MM.1S (cell line): ENCODE results near the gene PGS1.

ENCODE experiments used
- DNase-seq: peaks from one replicate; pipeline ENCODE4 v3.0.0-alpha.2; 2015
- H2AFZ ChIP-seq: fragments of 300-600 bp; sonication (generic); 2 replicates; pipeline ENCODE4 v1.6.0; 2016; ENCODE audit warnings: antibody characterized with exemption, low read length
- H3F3A ChIP-seq: fragments of 300-600 bp; sonication (generic); 2 replicates; pipeline ENCODE4 v1.6.1; 2016; ENCODE audit warnings: mild to moderate bottlenecking, antibody characterized with exemption, low read length, moderate library complexity, mixed read lengths; ENCODE audit not compliant: insufficient read depth
- H3K27ac ChIP-seq: fragments of 300-600 bp; sonication (generic); 2 replicates; pipeline ENCODE4 v1.5.1; 2016; ENCODE audit warnings: mild to moderate bottlenecking, low read length
- H3K27me3 ChIP-seq: fragments of 300-600 bp; sonication (generic); replicated peaks from 2 replicates; pipeline ENCODE4 v1.6.0; 2016; ENCODE audit warnings: low read length; ENCODE audit not compliant: insufficient read depth
- H3K36me3 ChIP-seq: fragments of 300-600 bp; sonication (generic); replicated peaks from 2 replicates; pipeline ENCODE4 v1.6.1; 2016; ENCODE audit warnings: mild to moderate bottlenecking, low read length, mixed read lengths; ENCODE audit not compliant: insufficient read depth
- H3K4me1 ChIP-seq: fragments of 300-600 bp; sonication (generic); 2 replicates; pipeline ENCODE4 v1.6.1; 2016; ENCODE audit warnings: low read length, mixed read lengths
- H3K4me2 ChIP-seq: fragments of 300-600 bp; sonication (generic); 2 replicates; pipeline ENCODE4 v1.6.0; 2016; ENCODE audit warnings: low read depth, low read length
- H3K4me3 ChIP-seq: fragments of 300-600 bp; sonication (generic); 2 replicates; pipeline ENCODE4 v1.5.1; 2016; ENCODE audit warnings: low read length, mixed read lengths
- H3K79me2 ChIP-seq: fragments of 300-600 bp; sonication (generic); 2 replicates; pipeline ENCODE4 v1.6.1; 2016; ENCODE audit warnings: mixed run types, low read length, mixed read lengths
- H3K9ac ChIP-seq: fragments of 300-600 bp; sonication (generic); 2 replicates; pipeline ENCODE4 v1.6.1; 2016; ENCODE audit warnings: low read length, mixed read lengths
- H3K9me2 ChIP-seq: fragments of 300-600 bp; sonication (generic); replicated peaks from 2 replicates; pipeline ENCODE4 v1.6.1; 2016; ENCODE audit warnings: mild to moderate bottlenecking, low read length, mixed read lengths; ENCODE audit not compliant: insufficient read depth
- H3K9me3 ChIP-seq: fragments of 300-600 bp; sonication (generic); replicated peaks from 2 replicates; pipeline ENCODE4 v1.6.1; 2016; ENCODE audit warnings: mild to moderate bottlenecking, low read length, mixed read lengths; ENCODE audit not compliant: insufficient read depth
- H4K20me1 ChIP-seq: fragments of 300-600 bp; sonication (generic); 2 replicates; pipeline ENCODE4 v1.6.1; 2016; ENCODE audit warnings: mild to moderate bottlenecking, low read length, moderate library complexity, mixed read lengths; ENCODE audit not compliant: insufficient read depth
- CTCF ChIP-seq: fragments of 300-600 bp; sonication (generic); IDR thresholded peaks from 2 replicates; pipeline ENCODE4 v1.5.1; 2016; ENCODE audit warnings: antibody characterized with exemption, low read length, mixed read lengths
- EZH2 ChIP-seq: fragments of 300-600 bp; sonication (generic); optimal IDR thresholded peaks from 2 replicates; pipeline ENCODE3; 2017; ENCODE audit warnings: low read depth, mild to moderate bottlenecking, antibody characterized with exemption, low read length, mixed read lengths
- EZH2phosphoT487 ChIP-seq: fragments of 300-600 bp; sonication (generic); IDR thresholded peaks from 2 replicates; pipeline ENCODE4 v1.6.1; 2018; ENCODE audit warnings: antibody characterized with exemption, low read length

PGS1 gene

GRCh38 chr17:78399693-78400144, 21.3 kb downstream of the PGS1 start:
- H3F3A ChIP-seq, result no peaks in the 10 kb centered on the region
- no peak for DNase-seq
- no peak overlapping the region for H3K9ac ChIP-seq
- no peak overlapping the region for H3K27ac ChIP-seq
- H3K27me3 ChIP-seq, result no peaks in the 10 kb centered on the region
- no peaks in the 10 kb centered on the region for H3K9me2 ChIP-seq
- H2AFZ ChIP-seq, result no peak overlapping the region
- no peak overlapping the region for H3K4me2 ChIP-seq
- TF ChIP-seq CTCF (no peak), EZH2phosphoT487 (no peak), EZH2 (no peak)
- no peaks in the 10 kb centered on the region for H4K20me1 ChIP-seq
- no peaks in the 10 kb centered on the region for H3K9me3 ChIP-seq
- H3K4me3 ChIP-seq, result no peak overlapping the region
- H3K36me3 ChIP-seq, result no peaks in the 10 kb centered on the region
- H3K79me2 ChIP-seq, result no peaks in the 10 kb centered on the region; the same call in 1 of the 2 replicates
- no peaks in the 10 kb centered on the region for H3K4me1 ChIP-seq

GRCh38 chr17:78400581-78401240, 22.3 kb downstream of the PGS1 start:
- Histone ChIP-seq H2AFZ (no peak overlapping the region), H3K4me1 (no peaks in the 10 kb centered on the region), H3K9me3 (no peaks in the 10 kb centered on the region), H3K9ac (no peak overlapping the region), H3K9me2 (no peaks in the 10 kb centered on the region), H3K27me3 (no peaks in the 10 kb centered on the region), H3K36me3 (no peaks in the 10 kb centered on the region), H4K20me1 (no peaks in the 10 kb centered on the region), H3F3A (no peaks in the 10 kb centered on the region), H3K4me2 (no peak overlapping the region), H3K4me3 (no peak overlapping the region), H3K79me2 (no peaks in the 10 kb centered on the region), H3K27ac (no peak overlapping the region)
- TF ChIP-seq EZH2phosphoT487, result no peak
- no peak for TF ChIP-seq EZH2
- TF ChIP-seq CTCF, result no peak
- no peak for DNase-seq

GRCh38 chr17:78401246-78401645, 22.8 kb downstream of the PGS1 start:
- H3K9me3 ChIP-seq, result no peaks in the 10 kb centered on the region
- H3K27ac ChIP-seq, result no peak overlapping the region
- TF ChIP-seq EZH2, result no peak
- no peak for TF ChIP-seq CTCF
- TF ChIP-seq EZH2phosphoT487, result no peak
- H3K27me3 ChIP-seq, result no peaks in the 10 kb centered on the region
- H3K4me1 ChIP-seq, result no peaks in the 10 kb centered on the region
- no peak for DNase-seq
- H3F3A ChIP-seq, result no peaks in the 10 kb centered on the region
- H3K4me2 ChIP-seq, result no peak overlapping the region
- H4K20me1 ChIP-seq, result no peaks in the 10 kb centered on the region
- H2AFZ ChIP-seq, result no peak overlapping the region
- H3K9ac ChIP-seq, result no peak overlapping the region
- no peaks in the 10 kb centered on the region for H3K79me2 ChIP-seq
- no peak overlapping the region for H3K4me3 ChIP-seq
- H3K9me2 ChIP-seq, result no peaks in the 10 kb centered on the region
- H3K36me3 ChIP-seq, result no peaks in the 10 kb centered on the region
